ENCODE results near the gene ATP5F1D.

- TF ChIP-seq TCF12 (IDR thresholded peaks at IDR 0.05) (no peak), TCF12 (CRISPR knock-in tag; IDR thresholded peaks at IDR 0.05) (no peak), RAD21 (CRISPR knock-in tag; IDR thresholded peaks at IDR 0.05) (no peak), SIX1 (CRISPR knock-in tag; IDR thresholded peaks at IDR 0.05; ENCODE audit: borderline replicate concordance) (no peak)
These were observed 12.3 kb upstream of the ATP5F1D start for GRCh38 chr19:1229056-1229923.

Measured in HepG2 (cell line).